Ascending aorta (tissue), 2 donors: Measurements from ENCODE around the gene TEX19. TPM values are rescaled to one million over a fixed set of nuclear protein-coding genes. Genes with fewer than 3 reads are reported as not detected.

Experiments
- DNase-seq, 2 donors: peaks; one replicate each; pipeline ENCODE4 v3.0.0-alpha.2; 2019; ENCODE audit warnings: low spot score in 2 of 2
- H3K27ac ChIP-seq, 2 donors: fragments of 200-600 bp; sonication (generic); one replicate each; pipeline ENCODE4 v1.5.1; 2016 to 2017; ENCODE audit warnings: mild to moderate bottlenecking in 1 of 2
- H3K27me3 ChIP-seq: fragments of 200-600 bp; sonication (generic); one replicate; pipeline ENCODE4 v1.5.1; 2017
- H3K36me3 ChIP-seq, 2 donors: fragments of 200-600 bp; sonication (generic); one replicate each; pipeline ENCODE4 v1.5.1; 2016
- H3K4me1 ChIP-seq, 2 donors: fragments of 200-600 bp; sonication (generic); one replicate each; pipeline ENCODE4 v1.5.1; 2016 to 2017; ENCODE audit warnings: mild to moderate bottlenecking in 1 of 2
- H3K4me3 ChIP-seq, 2 donors: fragments of 200-600 bp; sonication (generic); one replicate each; pipeline ENCODE4 v1.5.1; 2016 to 2017; ENCODE audit warnings: mild to moderate bottlenecking in 1 of 2
- H3K9me3 ChIP-seq, 2 donors: fragments of 200-600 bp; sonication (generic); one replicate each; pipeline ENCODE4 v1.5.1; 2016
- intact Hi-C: fragments of 100-400 bp; cut with DNase I; formaldehyde crosslinking; loops from one replicate; pipeline ENCODE4 v1.15.1; 2023
- total RNA-seq: library from RNA; depleted of rRNA; stranded (reverse); fragments of >200 nt; gene quantifications from one replicate; pipeline ENCODE4 v1.1.0, GENCODE V29; 2016
- TF ChIP-seq, protein P1 (sequence below), 3 experiments: fragments of 200-600 bp in 2 of 3; fragments of 450-650 bp in 1 of 3; sonication (generic) in 2 of 3; IDR thresholded peaks; one replicate each; pipeline ENCODE4 v1.5.1; 2016 to 2019; ENCODE audit warnings: antibody characterized with exemption in 3 of 3, mild to moderate bottlenecking in 1 of 3, moderate library complexity in 1 of 3

TEX19 gene
- total RNA-seq, 1 donor from 2014 or later: not detected

DNA sequence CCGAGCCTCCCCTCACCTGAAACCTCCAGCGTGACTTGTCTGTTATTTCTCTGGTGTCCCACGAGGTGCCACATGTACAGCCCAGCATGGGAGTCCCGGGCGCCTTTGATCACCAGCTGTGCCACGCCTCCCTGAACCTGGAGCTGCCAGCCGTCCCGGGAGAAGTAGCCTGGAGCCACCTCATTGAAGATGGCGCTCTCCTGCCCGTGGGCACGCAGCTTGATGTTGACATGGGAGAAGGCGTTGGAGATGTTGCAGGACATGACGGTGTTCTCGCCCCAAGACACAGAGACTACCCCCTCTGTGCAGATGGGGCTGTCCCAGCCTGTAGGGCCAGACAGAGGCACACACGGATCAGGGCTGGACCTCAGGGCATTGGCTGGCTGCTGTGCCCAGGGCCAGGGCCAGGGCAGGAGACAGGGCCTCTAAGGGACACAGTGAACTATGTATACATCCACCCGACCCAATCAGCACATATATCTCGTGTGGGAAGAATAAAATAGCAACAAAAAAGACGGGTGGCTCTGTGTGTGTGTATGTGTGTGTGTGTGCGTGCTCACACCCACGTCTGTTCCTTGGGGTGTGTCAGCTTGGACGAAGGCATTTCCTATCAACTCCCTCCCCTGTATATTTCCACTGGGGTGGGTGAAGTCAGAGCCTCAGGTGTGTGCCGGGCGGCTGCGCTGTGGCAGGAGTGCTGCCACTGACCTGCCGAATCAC, 34.3 kb upstream of the TEX19 start:
- H3K9me3 ChIP-seq: no peaks in the 10 kb centered on the region
- DNase-seq: no peak
- TF ChIP-seq, protein P1, sequence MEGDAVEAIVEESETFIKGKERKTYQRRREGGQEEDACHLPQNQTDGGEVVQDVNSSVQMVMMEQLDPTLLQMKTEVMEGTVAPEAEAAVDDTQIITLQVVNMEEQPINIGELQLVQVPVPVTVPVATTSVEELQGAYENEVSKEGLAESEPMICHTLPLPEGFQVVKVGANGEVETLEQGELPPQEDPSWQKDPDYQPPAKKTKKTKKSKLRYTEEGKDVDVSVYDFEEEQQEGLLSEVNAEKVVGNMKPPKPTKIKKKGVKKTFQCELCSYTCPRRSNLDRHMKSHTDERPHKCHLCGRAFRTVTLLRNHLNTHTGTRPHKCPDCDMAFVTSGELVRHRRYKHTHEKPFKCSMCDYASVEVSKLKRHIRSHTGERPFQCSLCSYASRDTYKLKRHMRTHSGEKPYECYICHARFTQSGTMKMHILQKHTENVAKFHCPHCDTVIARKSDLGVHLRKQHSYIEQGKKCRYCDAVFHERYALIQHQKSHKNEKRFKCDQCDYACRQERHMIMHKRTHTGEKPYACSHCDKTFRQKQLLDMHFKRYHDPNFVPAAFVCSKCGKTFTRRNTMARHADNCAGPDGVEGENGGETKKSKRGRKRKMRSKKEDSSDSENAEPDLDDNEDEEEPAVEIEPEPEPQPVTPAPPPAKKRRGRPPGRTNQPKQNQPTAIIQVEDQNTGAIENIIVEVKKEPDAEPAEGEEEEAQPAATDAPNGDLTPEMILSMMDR (IDR thresholded peaks at IDR 0.05): no peak
- no peaks in the 10 kb centered on the region for H3K36me3 ChIP-seq
- peaks cover 0 to 5% of the 10 kb centered on the region in 2 donors for H3K4me1 ChIP-seq
- H3K4me3 ChIP-seq: no peak overlapping the region
- no peak overlapping the region for H3K27ac ChIP-seq
- H3K27me3 ChIP-seq: peaks cover 5% of the 10 kb centered on the region
- intact Hi-C loops: no loop called here

DNA sequence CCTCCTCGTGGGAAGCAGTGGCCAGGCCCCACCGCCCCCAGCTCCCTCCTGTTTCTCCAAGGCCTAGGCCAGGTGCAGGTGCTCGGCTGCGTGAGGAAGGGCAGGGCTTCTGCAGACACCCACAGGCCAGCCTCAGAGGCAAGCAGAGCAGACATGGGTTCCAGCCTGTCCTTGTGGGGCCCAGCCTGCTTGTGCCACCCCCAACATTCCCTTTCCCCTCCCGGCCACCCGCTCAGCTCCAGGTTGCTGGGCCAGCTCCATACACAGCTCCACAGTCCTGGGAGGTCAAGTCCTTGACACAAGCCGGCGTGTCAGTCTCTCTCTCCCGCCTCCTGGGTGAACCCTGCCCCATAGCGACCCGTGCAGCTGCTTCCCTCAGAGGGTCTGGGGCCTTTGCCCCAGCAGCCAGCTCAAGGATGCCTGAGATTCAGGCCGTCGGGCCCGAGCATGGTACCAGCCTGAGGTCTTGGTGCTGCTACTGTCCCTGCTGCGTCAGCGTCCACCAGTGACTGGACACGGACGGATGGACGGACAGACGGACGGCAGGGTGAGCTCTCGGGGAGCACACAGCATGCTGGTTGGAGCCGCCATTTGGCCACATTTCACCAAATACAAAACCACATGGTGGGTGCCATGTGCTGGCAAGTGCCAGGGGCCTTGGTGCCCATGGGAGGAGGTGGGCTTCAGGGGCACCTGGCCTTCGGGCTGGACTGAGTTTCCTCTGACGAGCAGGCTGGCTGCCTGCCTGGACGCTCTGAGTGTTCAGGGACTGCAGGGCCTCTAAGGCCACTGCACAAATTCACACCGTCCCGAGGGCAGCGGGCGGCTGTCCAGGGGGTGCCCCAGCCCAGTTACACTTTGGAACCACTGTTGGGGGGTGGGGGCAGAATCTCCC, 33.5 kb upstream of the TEX19 start:
- H3K4me3 ChIP-seq: no peak overlapping the region
- H3K36me3 ChIP-seq: no peaks in the 10 kb centered on the region
- peaks cover 5% of the 10 kb centered on the region for H3K27me3 ChIP-seq
- no peaks in the 10 kb centered on the region for H3K9me3 ChIP-seq
- H3K4me1 ChIP-seq: peaks cover 0 to 5% of the 10 kb centered on the region in 2 donors
- intact Hi-C loops: no loop called here
- TF ChIP-seq, protein P1 (IDR thresholded peaks at IDR 0.05): no peak
- no peak overlapping the region for H3K27ac ChIP-seq
- no peak for DNase-seq

- intact Hi-C loops: no loop called here
- no peak for DNase-seq
- no peaks in the 10 kb centered on the region for H3K4me1 ChIP-seq
- TF ChIP-seq, protein P1 (IDR thresholded peaks at IDR 0.05): no peak
- no peaks in the 10 kb centered on the region for H3K36me3 ChIP-seq
- H3K4me3 ChIP-seq: no peak overlapping the region
- H3K27ac ChIP-seq: no peak overlapping the region
- no peaks in the 10 kb centered on the region for H3K9me3 ChIP-seq
- H3K27me3 ChIP-seq: no peaks in the 10 kb centered on the region
Measured at GRCh38 chr17:82327289-82327688, 31.8 kb upstream of the TEX19 start.

DNA sequence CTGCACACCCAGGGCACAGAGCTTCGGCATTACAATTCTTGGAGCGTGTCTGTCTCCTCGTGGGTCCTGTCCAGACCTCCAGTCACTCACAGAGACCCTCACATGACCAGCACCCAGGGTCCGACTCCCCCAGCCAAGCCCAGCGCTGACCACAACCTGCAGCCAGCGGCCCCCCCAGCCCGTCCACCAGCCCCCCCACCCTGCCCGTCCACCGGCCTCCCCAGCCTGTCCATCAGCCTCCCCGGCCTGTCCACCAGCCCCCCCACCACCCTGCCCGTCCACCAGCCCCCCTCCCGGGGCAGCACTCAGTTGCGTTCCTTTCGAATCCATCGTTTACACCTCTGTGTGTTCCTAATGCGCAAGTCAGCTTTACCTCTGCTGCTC, 31.3 kb upstream of the TEX19 start:
- no peaks in the 10 kb centered on the region for H3K27me3 ChIP-seq
- peaks cover 0 to 2% of the 10 kb centered on the region in 2 donors for H3K4me1 ChIP-seq
- H3K4me3 ChIP-seq: no peak overlapping the region
- intact Hi-C loops: no loop called here
- no peaks in the 10 kb centered on the region for H3K36me3 ChIP-seq
- no peak overlapping the region for H3K27ac ChIP-seq
- TF ChIP-seq, protein P1 (IDR thresholded peaks at IDR 0.05): no peak
- H3K9me3 ChIP-seq: no peaks in the 10 kb centered on the region
- DNase-seq: no peak

GRCh38 chr17:82328141-82328993, 30.7 kb upstream of the TEX19 start:
- no peak overlapping the region for H3K4me3 ChIP-seq
- TF ChIP-seq, protein P1 (IDR thresholded peaks at IDR 0.05): no peak

More at GRCh38 chr17:82328141-82328993, 30.7 kb upstream of the TEX19 start:
- H3K27ac ChIP-seq: no peak overlapping the region
- H3K9me3 ChIP-seq: no peaks in the 10 kb centered on the region
- DNase-seq: no peak
- H3K27me3 ChIP-seq: no peaks in the 10 kb centered on the region
- H3K4me1 ChIP-seq: peaks cover 4 to 8% of the 10 kb centered on the region in 2 donors
- intact Hi-C loops: no loop called here
- no peaks in the 10 kb centered on the region for H3K36me3 ChIP-seq
